Thoracic aorta endothelial cell (primary cell): Measurements from ENCODE around the gene PHF8. TPM values are rescaled to one million over a fixed set of nuclear protein-coding genes. Genes with fewer than 3 reads are reported as not detected.

Experiments used
- small RNA-seq: library from RNA; depleted of rRNA; stranded (forward); fragments of <200 nt; gene quantifications from one replicate; pipeline ENCODE3, GENCODE V24; 2012
- total RNA-seq: library from RNA; depleted of rRNA; stranded (reverse); fragments of >200 nt; gene quantifications from 2 replicates; pipeline ENCODE4 v1.2.3, GENCODE V29; 2012

The PHF8 gene
- 27.1 and 33.2 TPM in 2 replicates for total RNA-seq

DNA sequence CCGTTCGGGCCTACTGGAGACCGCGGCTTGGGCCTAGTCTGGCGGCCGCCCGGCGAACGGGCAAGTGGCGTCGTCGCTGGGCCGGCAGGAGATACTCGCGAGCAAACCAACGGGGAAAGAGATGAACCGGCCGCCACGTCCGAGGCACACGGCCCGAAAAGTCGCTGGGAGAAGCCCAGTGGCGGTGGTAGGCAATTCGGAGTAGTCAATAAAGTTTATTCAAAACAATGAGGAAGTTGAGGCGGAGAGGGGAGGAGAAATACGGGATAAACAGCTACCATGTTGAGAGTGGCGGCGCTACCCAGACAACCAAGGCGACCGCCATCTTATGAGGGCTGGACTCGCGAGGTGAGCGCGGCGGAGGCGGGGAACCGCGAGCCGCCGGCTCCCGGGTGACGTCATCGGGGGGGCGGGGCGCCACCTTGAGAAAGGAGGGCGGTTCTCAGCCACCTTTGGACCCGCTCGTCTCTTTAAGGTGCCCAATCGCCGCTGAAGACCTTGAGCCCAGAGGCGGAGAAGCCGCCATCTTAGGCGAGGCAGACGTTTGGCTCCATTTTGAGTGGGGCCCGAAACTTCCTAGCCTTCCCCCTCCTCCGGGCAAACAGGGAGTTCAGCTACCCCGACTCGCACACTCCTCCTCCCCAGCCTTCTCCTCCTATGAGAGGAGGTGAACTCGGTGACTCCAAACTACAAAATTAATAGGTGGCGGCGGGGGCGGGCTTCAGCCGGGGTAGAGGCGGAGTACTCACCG is at the start of gene PHF8:
TSS of gene PHF8 (minus strand) at position 348 of the 751 bp plus-strand sequence. CDS start 1,745 bp downstream, outside the sequence.

Small RNAs within 50 kb of the gene (small RNA-seq; reads per million reads assigned to genes)
- 2.1 reads per million, percentile 51 among the genes with 10 or more reads in this experiment for gene RNA5SP505

Other genes with a start within 250 kb of the PHF8 start
- 4.8 and 6.3 TPM in 2 replicates for gene FAM120C, start 138.8 kb upstream of the PHF8 start, total RNA-seq